HEK293 (cell line): ENCODE results near the gene GLDC.
"Not testable (repeated sequence)": the region's sequence is repeated elsewhere in the genome, so short reads cannot be mapped to it uniquely, and the experiment has no call there.

Experiments used
- CTCF ChIA-PET: fragments of 350-600 bp; formaldehyde crosslinking; extraction: SDS; loops from one replicate; lab custom pipeline; 2021; ENCODE audit warnings: antibody characterized with exemption; lab: Yijun Ruan, JAX
- POLR2A ChIA-PET: fragments of 300-600 bp; formaldehyde crosslinking; extraction: SDS; loops from one replicate; lab custom pipeline; 2020; ENCODE audit warnings: antibody characterized with exemption, inconsistent platforms; lab: Yijun Ruan, JAX
- H3K27ac ChIP-seq: fragments of 200-500 bp; sonication (Bioruptor generic); 2 replicates; pipeline ENCODE4 v1.5.1; 2014; ENCODE audit warnings: low read depth, low read length, control low read depth, inconsistent platforms; ENCODE audit errors: extremely low read depth
- H3K36me3 ChIP-seq, 2 experiments: fragments of 200-500 bp in 1 of 2; sonication (Bioruptor generic) in 1 of 2; 1 replicate in 1 of 2; 2 replicates in 1 of 2; pipeline ENCODE4 v1.5.1; 2014 to 2017; ENCODE audit warnings: inconsistent platforms in 2 of 2, low read length in 2 of 2; ENCODE audit not compliant: control insufficient read depth in 2 of 2, insufficient read depth in 1 of 2
- H3K4me1 ChIP-seq: fragments of 200-500 bp; sonication (Bioruptor generic); 2 replicates; pipeline ENCODE4 v1.5.1; 2014; ENCODE audit warnings: mild to moderate bottlenecking, low read length, inconsistent platforms; ENCODE audit not compliant: control insufficient read depth, insufficient read depth
- H3K4me3 ChIP-seq: 2 replicates; pipeline ENCODE4 v1.5.1; 2011; ENCODE audit warnings: low read depth, mild to moderate bottlenecking, control low read depth, low read length, moderate library complexity
- H3K9me3 ChIP-seq: fragments of 200-500 bp; sonication (Bioruptor generic); 2 replicates; pipeline ENCODE4 v1.5.1; 2014; ENCODE audit warnings: low read depth, low read length, inconsistent platforms; ENCODE audit not compliant: control insufficient read depth, insufficient read depth
- FEZF1 ChIP-seq: fragments of 450-650 bp; formaldehyde crosslinking; IDR thresholded peaks from 2 replicates; pipeline ENCODE4 v1.5.1; 2016; ENCODE audit warnings: missing biosample characterization, missing genetic modification characterization
- GFI1B ChIP-seq: fragments of 450-650 bp; formaldehyde crosslinking; IDR thresholded peaks from 2 replicates; pipeline ENCODE4 v1.5.1; 2016; ENCODE audit warnings: missing biosample characterization, missing genetic modification characterization
- OVOL3 ChIP-seq: fragments of 450-650 bp; formaldehyde crosslinking; IDR thresholded peaks from 2 replicates; pipeline ENCODE4 v1.5.1; 2016; ENCODE audit warnings: missing biosample characterization, missing genetic modification characterization
- PRDM1 ChIP-seq: fragments of 450-650 bp; formaldehyde crosslinking; IDR thresholded peaks from 2 replicates; pipeline ENCODE4; 2016; ENCODE audit warnings: missing biosample characterization, missing genetic modification characterization
- SP3 ChIP-seq: fragments of 450-650 bp; formaldehyde crosslinking; IDR thresholded peaks from 2 replicates; pipeline ENCODE4 v1.5.1; 2016; ENCODE audit warnings: missing biosample characterization, missing genetic modification characterization
- ZEB2 ChIP-seq: fragments of 450-650 bp; formaldehyde crosslinking; IDR thresholded peaks from 2 replicates; pipeline ENCODE4 v1.5.1; 2016; ENCODE audit warnings: missing biosample characterization, missing genetic modification characterization
- ZFP37 ChIP-seq: fragments of 450-650 bp; formaldehyde crosslinking; IDR thresholded peaks from 2 replicates; pipeline ENCODE4 v1.5.1; 2016; ENCODE audit warnings: missing biosample characterization, missing genetic modification characterization
- ZIC2 ChIP-seq: fragments of 450-650 bp; formaldehyde crosslinking; IDR thresholded peaks from 2 replicates; pipeline ENCODE4 v1.5.1; 2016; ENCODE audit warnings: missing biosample characterization, missing genetic modification characterization
- ZNF121 ChIP-seq: fragments of 450-650 bp; formaldehyde crosslinking; IDR thresholded peaks from 2 replicates; pipeline ENCODE4 v1.5.1; 2016; ENCODE audit warnings: missing biosample characterization, missing genetic modification characterization
- ZNF132 ChIP-seq: fragments of 450-650 bp; formaldehyde crosslinking; IDR thresholded peaks from 2 replicates; pipeline ENCODE4 v1.5.1; 2017; ENCODE audit warnings: missing biosample characterization, missing genetic modification characterization, borderline replicate concordance
- ZNF174 ChIP-seq: fragments of 450-650 bp; formaldehyde crosslinking; IDR thresholded peaks from 2 replicates; pipeline ENCODE4 v1.5.0; 2017; ENCODE audit warnings: missing biosample characterization, mild to moderate bottlenecking, missing genetic modification characterization
- ZNF391 ChIP-seq: fragments of 450-650 bp; formaldehyde crosslinking; IDR thresholded peaks from 2 replicates; pipeline ENCODE4 v1.5.1; 2016; ENCODE audit warnings: low read depth, missing biosample characterization, missing genetic modification characterization, borderline replicate concordance
- ZNF394 ChIP-seq: fragments of 450-650 bp; formaldehyde crosslinking; IDR thresholded peaks from 2 replicates; pipeline ENCODE4 v1.5.1; 2016; ENCODE audit warnings: missing biosample characterization, missing genetic modification characterization, mild to moderate bottlenecking, moderate library complexity, borderline replicate concordance
- ZNF404 ChIP-seq: fragments of 450-650 bp; formaldehyde crosslinking; IDR thresholded peaks from 2 replicates; pipeline ENCODE4 v1.5.1; 2017; ENCODE audit warnings: missing biosample characterization, missing genetic modification characterization
- ZNF510 ChIP-seq: fragments of 450-650 bp; formaldehyde crosslinking; IDR thresholded peaks from 2 replicates; pipeline ENCODE4 v1.5.1; 2018; ENCODE audit warnings: mild to moderate bottlenecking, missing genetic modification characterization, missing biosample characterization; ENCODE audit not compliant: insufficient replicate concordance
- ZNF555 ChIP-seq: fragments of 450-650 bp; formaldehyde crosslinking; conservative IDR thresholded peaks from 2 replicates; pipeline ENCODE4 v1.5.1; 2017; ENCODE audit warnings: missing biosample characterization, mild to moderate bottlenecking, missing genetic modification characterization, inconsistent platforms
- ZNF621 ChIP-seq: fragments of 450-650 bp; formaldehyde crosslinking; IDR thresholded peaks from 2 replicates; pipeline ENCODE4 v1.5.1; 2017; ENCODE audit warnings: missing biosample characterization, missing genetic modification characterization
- ZNF658 ChIP-seq: fragments of 450-650 bp; formaldehyde crosslinking; IDR thresholded peaks from 2 replicates; pipeline ENCODE4; 2016; ENCODE audit warnings: missing biosample characterization, missing genetic modification characterization
- ZNF843 ChIP-seq: fragments of 450-650 bp; formaldehyde crosslinking; IDR thresholded peaks from 2 replicates; pipeline ENCODE4 v1.5.1; 2016; ENCODE audit warnings: missing biosample characterization, missing genetic modification characterization
- TF ChIP-seq, protein P1 (sequence below): fragments of 450-650 bp; formaldehyde crosslinking; IDR thresholded peaks from 2 replicates; pipeline ENCODE4 v1.5.1; 2016; ENCODE audit warnings: missing biosample characterization, missing genetic modification characterization
- TF ChIP-seq, protein P2 (sequence below): fragments of 450-650 bp; formaldehyde crosslinking; IDR thresholded peaks from 2 replicates; pipeline ENCODE4 v1.5.1; 2016; ENCODE audit warnings: missing biosample characterization, missing genetic modification characterization, low read depth
- TF ChIP-seq, protein P3 (sequence below): fragments of 450-650 bp; formaldehyde crosslinking; conservative IDR thresholded peaks from 2 replicates; pipeline ENCODE4 v1.5.1; 2016; ENCODE audit warnings: low read depth, missing biosample characterization, missing genetic modification characterization
- TF ChIP-seq, protein P4 (sequence below): fragments of 450-650 bp; formaldehyde crosslinking; IDR thresholded peaks from 2 replicates; pipeline ENCODE4 v1.5.1; 2016; ENCODE audit warnings: missing biosample characterization, missing genetic modification characterization

The GLDC gene

DNA sequence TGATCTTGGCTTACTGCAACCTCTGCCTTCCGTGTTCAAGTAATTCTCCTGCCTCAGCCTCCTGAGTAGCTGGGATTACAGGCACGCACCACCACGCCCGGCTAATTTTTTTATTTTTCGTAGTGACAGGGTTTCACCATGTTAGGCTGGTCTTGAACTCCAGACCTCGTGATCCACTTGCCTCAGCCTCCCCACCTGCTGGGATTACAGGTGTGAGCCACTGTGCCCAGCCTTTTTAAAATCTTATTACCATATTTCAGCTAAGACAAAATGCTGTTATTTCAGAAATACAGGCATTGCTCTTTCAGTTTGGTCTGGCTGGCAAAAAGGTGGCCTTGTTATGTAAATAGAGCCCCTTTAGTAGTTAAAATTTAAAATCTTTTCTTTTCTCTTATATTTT, 46.9 kb upstream of the GLDC start (continued):
- no peak for TF ChIP-seq FEZF1 (tag by site-specific recombination)
- no peak for TF ChIP-seq OVOL3 (tag by site-specific recombination)
- TF ChIP-seq, protein P1, sequence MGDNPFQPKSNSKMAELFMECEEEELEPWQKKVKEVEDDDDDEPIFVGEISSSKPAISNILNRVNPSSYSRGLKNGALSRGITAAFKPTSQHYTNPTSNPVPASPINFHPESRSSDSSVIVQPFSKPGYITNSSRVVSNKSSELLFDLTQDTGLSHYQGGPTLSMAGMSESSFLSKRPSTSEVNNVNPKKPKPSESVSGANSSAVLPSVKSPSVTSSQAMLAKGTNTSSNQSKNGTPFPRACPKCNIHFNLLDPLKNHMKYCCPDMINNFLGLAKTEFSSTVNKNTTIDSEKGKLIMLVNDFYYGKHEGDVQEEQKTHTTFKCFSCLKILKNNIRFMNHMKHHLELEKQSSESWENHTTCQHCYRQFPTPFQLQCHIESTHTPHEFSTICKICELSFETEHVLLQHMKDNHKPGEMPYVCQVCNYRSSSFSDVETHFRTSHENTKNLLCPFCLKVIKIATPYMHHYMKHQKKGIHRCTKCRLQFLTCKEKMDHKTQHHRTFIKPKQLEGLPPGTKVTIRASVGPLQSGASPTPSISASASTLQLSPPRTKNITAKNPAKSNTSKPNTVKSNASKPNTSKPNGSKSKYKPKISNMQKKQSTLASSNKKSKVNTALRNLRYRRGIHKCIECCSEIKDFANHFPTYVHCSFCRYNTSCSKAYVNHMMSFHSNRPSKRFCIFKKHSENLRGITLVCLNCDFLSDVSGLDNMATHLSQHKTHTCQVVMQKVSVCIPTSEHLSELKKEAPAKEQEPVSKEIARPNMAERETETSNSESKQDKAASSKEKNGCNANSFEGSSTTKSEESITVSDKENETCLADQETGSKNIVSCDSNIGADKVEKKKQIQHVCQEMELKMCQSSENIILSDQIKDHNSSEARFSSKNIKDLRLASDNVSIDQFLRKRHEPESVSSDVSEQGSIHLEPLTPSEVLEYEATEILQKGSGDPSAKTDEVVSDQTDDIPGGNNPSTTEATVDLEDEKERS (tag by site-specific recombination), result no peak
- TF ChIP-seq GFI1B (tag by site-specific recombination), result no peak

DNA sequence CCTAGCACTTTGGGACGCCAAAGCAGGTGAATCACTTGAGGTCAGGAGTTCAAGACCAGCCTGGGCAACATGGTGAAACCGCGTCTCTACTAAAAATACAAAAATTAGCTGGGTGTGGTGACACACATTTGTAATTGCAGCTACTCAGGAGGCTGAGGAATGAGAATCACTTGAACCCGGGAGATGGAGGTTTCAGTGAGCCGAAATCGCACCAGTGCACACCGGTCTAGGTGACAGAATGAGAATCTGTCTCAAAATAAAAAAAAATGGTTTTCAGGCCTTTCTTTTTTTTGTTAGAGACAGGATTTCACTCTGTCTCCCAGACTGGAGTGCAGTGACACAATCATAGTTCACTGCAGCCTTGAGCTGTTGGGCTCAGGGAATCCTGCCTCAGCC, 45.1 kb upstream of the GLDC start:
- POLR2A ChIA-PET, H3K27ac ChIP-seq, H3K9me3 ChIP-seq, H3K36me3 ChIP-seq, H3K4me1 ChIP-seq, H3K4me3 ChIP-seq, CTCF ChIA-PET: not testable (repeated sequence)

DNA sequence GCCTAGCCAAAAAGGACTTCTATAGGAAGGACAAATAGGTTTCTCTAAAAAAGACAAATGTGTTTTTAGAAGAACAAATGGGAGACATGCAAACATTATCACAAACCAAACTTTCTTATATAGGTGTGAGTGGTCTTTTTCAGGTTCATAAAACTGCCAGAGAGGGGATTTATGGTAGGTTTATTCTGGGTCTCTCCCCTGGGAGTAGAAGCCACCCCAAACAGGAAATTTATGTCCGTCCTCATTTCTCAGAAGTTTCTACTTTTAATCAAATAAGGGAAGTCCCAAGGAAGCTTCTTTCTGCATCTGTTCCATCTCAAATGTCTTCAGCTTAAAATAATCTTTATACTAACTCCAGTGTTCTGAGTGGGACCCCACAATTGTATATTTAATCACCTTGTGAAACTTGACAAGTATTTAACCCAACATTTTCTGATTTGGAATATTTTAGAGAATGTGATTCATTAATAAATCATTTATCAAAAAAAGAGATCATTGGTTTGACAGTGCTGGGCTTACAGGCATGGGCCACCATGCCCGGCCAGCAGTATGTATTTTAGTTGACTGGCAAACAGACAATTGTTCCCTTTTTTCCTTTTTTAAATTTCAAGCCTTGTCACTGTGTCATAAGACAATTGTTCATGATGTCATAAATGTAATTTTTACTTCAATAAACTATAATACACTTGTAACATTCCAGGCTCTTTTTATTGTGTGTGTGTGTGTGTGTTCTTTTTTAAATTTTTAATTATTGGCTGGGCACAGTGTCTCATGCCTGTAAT, 44.6 kb upstream of the GLDC start:
- CTCF ChIA-PET, result no interaction called here
- Histone ChIP-seq H3K27ac (no peak overlapping the region), H3K4me1 (no peaks in the 10 kb centered on the region)

More for the DNA sequence above, 44.6 kb upstream of the GLDC start:
- H3K36me3 ChIP-seq, result no peaks in the 10 kb centered on the region
- POLR2A ChIA-PET, result interaction anchor here (1.3 kb wide), 1 partner anchor 8 kb away, joined by 3 read pairs; no protein-coding TSS in a partner anchor
- no peaks in the 10 kb centered on the region for H3K9me3 ChIP-seq
- no peak overlapping the region for H3K4me3 ChIP-seq
- TF ChIP-seq, protein P2, sequence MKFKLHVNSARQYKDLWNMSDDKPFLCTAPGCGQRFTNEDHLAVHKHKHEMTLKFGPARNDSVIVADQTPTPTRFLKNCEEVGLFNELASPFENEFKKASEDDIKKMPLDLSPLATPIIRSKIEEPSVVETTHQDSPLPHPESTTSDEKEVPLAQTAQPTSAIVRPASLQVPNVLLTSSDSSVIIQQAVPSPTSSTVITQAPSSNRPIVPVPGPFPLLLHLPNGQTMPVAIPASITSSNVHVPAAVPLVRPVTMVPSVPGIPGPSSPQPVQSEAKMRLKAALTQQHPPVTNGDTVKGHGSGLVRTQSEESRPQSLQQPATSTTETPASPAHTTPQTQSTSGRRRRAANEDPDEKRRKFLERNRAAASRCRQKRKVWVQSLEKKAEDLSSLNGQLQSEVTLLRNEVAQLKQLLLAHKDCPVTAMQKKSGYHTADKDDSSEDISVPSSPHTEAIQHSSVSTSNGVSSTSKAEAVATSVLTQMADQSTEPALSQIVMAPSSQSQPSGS (tag by site-specific recombination), result no peak
- TF ChIP-seq, protein P3, sequence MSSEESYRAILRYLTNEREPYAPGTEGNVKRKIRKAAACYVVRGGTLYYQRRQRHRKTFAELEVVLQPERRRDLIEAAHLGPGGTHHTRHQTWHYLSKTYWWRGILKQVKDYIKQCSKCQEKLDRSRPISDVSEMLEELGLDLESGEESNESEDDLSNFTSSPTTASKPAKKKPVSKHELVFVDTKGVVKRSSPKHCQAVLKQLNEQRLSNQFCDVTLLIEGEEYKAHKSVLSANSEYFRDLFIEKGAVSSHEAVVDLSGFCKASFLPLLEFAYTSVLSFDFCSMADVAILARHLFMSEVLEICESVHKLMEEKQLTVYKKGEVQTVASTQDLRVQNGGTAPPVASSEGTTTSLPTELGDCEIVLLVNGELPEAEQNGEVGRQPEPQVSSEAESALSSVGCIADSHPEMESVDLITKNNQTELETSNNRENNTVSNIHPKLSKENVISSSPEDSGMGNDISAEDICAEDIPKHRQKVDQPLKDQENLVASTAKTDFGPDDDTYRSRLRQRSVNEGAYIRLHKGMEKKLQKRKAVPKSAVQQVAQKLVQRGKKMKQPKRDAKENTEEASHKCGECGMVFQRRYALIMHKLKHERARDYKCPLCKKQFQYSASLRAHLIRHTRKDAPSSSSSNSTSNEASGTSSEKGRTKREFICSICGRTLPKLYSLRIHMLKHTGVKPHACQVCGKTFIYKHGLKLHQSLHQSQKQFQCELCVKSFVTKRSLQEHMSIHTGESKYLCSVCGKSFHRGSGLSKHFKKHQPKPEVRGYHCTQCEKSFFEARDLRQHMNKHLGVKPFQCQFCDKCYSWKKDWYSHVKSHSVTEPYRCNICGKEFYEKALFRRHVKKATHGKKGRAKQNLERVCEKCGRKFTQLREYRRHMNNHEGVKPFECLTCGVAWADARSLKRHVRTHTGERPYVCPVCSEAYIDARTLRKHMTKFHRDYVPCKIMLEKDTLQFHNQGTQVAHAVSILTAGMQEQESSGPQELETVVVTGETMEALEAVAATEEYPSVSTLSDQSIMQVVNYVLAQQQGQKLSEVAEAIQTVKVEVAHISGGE (tag by site-specific recombination), result no peak
- TF ChIP-seq ZFP37 (tag by site-specific recombination) (no peak), ZNF843 (tag by site-specific recombination) (no peak), SP3 (tag by site-specific recombination) (no peak), ZNF174 (no peak), ZEB2 (tag by site-specific recombination) (no peak), ZNF391 (no peak), ZNF555 (tag by site-specific recombination) (no peak), PRDM1 (tag by site-specific recombination) (no peak), ZNF404 (tag by site-specific recombination) (no peak), ZNF510 (tag by site-specific recombination) (no peak), ZNF132 (tag by site-specific recombination) (no peak), ZNF121 (tag by site-specific recombination) (no peak), ZIC2 (no peak), ZNF621 (tag by site-specific recombination) (no peak), ZNF658 (tag by site-specific recombination) (no peak), ZNF394 (no peak)
- TF ChIP-seq, protein P4, sequence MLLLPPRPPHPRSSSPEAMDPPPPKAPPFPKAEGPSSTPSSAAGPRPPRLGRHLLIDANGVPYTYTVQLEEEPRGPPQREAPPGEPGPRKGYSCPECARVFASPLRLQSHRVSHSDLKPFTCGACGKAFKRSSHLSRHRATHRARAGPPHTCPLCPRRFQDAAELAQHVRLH (tag by site-specific recombination), result no peak
